SK-N-SH (cell line): ENCODE data around the gene ATP2B1. TPM values are rescaled to one million over a fixed set of nuclear protein-coding genes. Genes with fewer than 3 reads are reported as not detected.
"Not testable (repeated sequence)": the region's sequence is repeated elsewhere in the genome, so short reads cannot be mapped to it uniquely, and the experiment has no call there.

ENCODE experiments used
- CTCF ChIA-PET: fragments of 300-600, 350-600 bp; formaldehyde crosslinking; extraction: SDS; loops from one replicate; lab custom pipeline; 2021; lab: Yijun Ruan, JAX
- POLR2A ChIA-PET: fragments of 350-600 bp; sonication (Branson Sonifier 250); formaldehyde crosslinking; extraction: SDS; loops from one replicate; lab custom pipeline; 2020; ENCODE audit warnings: antibody characterized with exemption, inconsistent platforms; lab: Yijun Ruan, JAX
- DNase-seq: peaks from one replicate; pipeline ENCODE4 v3.0.0; 2012
- H2AFZ ChIP-seq: fragments of 200-600 bp; sonication (generic); 2 replicates; pipeline ENCODE4 v1.8.1; 2016; ENCODE audit warnings: antibody characterized with exemption, mild to moderate bottlenecking, low read depth
- H3F3A ChIP-seq: fragments of 200-600 bp; sonication (generic); replicated peaks from 2 replicates; pipeline ENCODE3; 2016; ENCODE audit warnings: antibody characterized with exemption, mild to moderate bottlenecking; ENCODE audit not compliant: insufficient read depth
- H3K27ac ChIP-seq, 2 experiments: fragments of 200-500 bp in 1 of 2; fragments of 200-600 bp in 1 of 2; sonication (Bioruptor generic) in 1 of 2; sonication (generic), shearing (Covaris generic) in 1 of 2; 2 replicates each; pipeline versions ENCODE4 v1.5.1 to v1.6.1; 2014 to 2016; ENCODE audit warnings: low read depth in 2 of 2, inconsistent platforms in 1 of 2, low read length in 1 of 2, mild to moderate bottlenecking in 1 of 2, mixed read lengths in 1 of 2
- H3K27me3 ChIP-seq: fragments of 200-600 bp; sonication (generic), shearing (Covaris generic); 2 replicates; pipeline ENCODE4 v1.6.1; 2016; ENCODE audit warnings: mixed run types; ENCODE audit not compliant: insufficient read depth
- H3K36me3 ChIP-seq, 2 experiments: fragments of 200-500 bp in 1 of 2; fragments of 200-600 bp in 1 of 2; sonication (Bioruptor generic) in 1 of 2; sonication (generic) in 1 of 2; replicated peaks in 1 of 2; 2 replicates each; pipeline versions ENCODE3 to v1.5.1; 2014 to 2016; ENCODE audit warnings: low read length in 1 of 2, mild to moderate bottlenecking in 1 of 2; ENCODE audit not compliant: insufficient read depth in 2 of 2, control insufficient read depth in 1 of 2
- H3K4me1 ChIP-seq, 2 experiments: fragments of 200-500 bp in 1 of 2; fragments of 200-600 bp in 1 of 2; sonication (Bioruptor generic) in 1 of 2; sonication (generic), shearing (Covaris generic) in 1 of 2; 2 replicates each; pipeline versions ENCODE4 v1.5.1 to v1.6.1; 2014 to 2016; ENCODE audit warnings: low read depth in 1 of 2, low read length in 1 of 2, mixed run types in 1 of 2; ENCODE audit not compliant: insufficient read depth in 2 of 2, control insufficient read depth in 1 of 2
- H3K4me2 ChIP-seq: fragments of 200-600 bp; sonication (generic), shearing (Covaris generic); 2 replicates; pipeline ENCODE4 v1.6.1; 2017; ENCODE audit warnings: mixed run types
- H3K4me3 ChIP-seq, 2 experiments: fragments of 200-500 bp in 1 of 2; fragments of 200-600 bp in 1 of 2; sonication (Bioruptor generic) in 1 of 2; sonication (generic), shearing (Covaris generic) in 1 of 2; 2 replicates each; pipeline versions ENCODE4 v1.5.1 to v1.8.1; 2014 to 2016; ENCODE audit warnings: low read depth in 2 of 2, inconsistent platforms in 1 of 2, low read length in 1 of 2, mild to moderate bottlenecking in 1 of 2, mixed read lengths in 1 of 2, moderate library complexity in 1 of 2
- H3K79me2 ChIP-seq: fragments of 200-600 bp; sonication (generic); 2 replicates; pipeline ENCODE4 v1.8.1; 2017; ENCODE audit warnings: mild to moderate bottlenecking; ENCODE audit not compliant: insufficient read depth
- H3K9ac ChIP-seq: fragments of 200-600 bp; sonication (generic); 2 replicates; pipeline ENCODE4 v1.6.1; 2017; ENCODE audit warnings: mixed run types
- H3K9me2 ChIP-seq: fragments of 200-600 bp; sonication (generic); 2 replicates; pipeline ENCODE4 v1.6.1; 2017; ENCODE audit warnings: mixed run types
- H3K9me3 ChIP-seq: fragments of 200-600 bp; sonication (generic); 2 replicates; pipeline ENCODE4 v1.6.1; 2017; ENCODE audit warnings: mixed run types, mild to moderate bottlenecking, moderate library complexity
- H4K20me1 ChIP-seq: fragments of 200-600 bp; sonication (generic); 2 replicates; pipeline ENCODE4 v1.6.1; 2017; ENCODE audit warnings: mild to moderate bottlenecking, mixed run types; ENCODE audit not compliant: insufficient read depth
- NRF1 ChIP-seq: IDR thresholded peaks from 2 replicates; pipeline ENCODE4 v1.6.1; 2012; ENCODE audit warnings: low read depth, mild to moderate bottlenecking, low read length
- POLR2AphosphoS5 ChIP-seq: IDR thresholded peaks from 2 replicates; pipeline ENCODE4 v1.6.1; 2012; ENCODE audit warnings: low read depth, low read length
- RAD21 ChIP-seq: IDR thresholded peaks from 2 replicates; pipeline ENCODE4 v1.6.1; 2012; ENCODE audit warnings: mild to moderate bottlenecking, low read length
- RCOR1 ChIP-seq: fragments of 150-350 bp; IDR thresholded peaks from 2 replicates; pipeline ENCODE4 v1.6.1; 2017; ENCODE audit warnings: antibody characterized with exemption, low read length
- SMC3 ChIP-seq: IDR thresholded peaks from 2 replicates; pipeline ENCODE4 v1.6.1; 2012; ENCODE audit warnings: low read depth, low read length, improper control_type of control experiment
- TAF1 ChIP-seq: IDR thresholded peaks from 2 replicates; pipeline ENCODE4 v1.6.1; 2012; ENCODE audit warnings: low read depth, mild to moderate bottlenecking, low read length, moderate library complexity, borderline replicate concordance
- TEAD4 ChIP-seq: IDR thresholded peaks from 2 replicates; pipeline ENCODE4 v1.4.0; 2012; ENCODE audit warnings: mild to moderate bottlenecking, borderline replicate concordance; ENCODE audit not compliant: insufficient read depth
- YY1 ChIP-seq: IDR thresholded peaks from 2 replicates; pipeline ENCODE4 v1.4.0; 2012; ENCODE audit warnings: low read depth, mild to moderate bottlenecking
- WGBS: methylation state at CpG from one replicate; pipeline ENCODE4 v1.1.6; 2017; ENCODE audit warnings: low lambda C conversion rate; 5-methylcytosine and 5-hydroxymethylcytosine counted together
- polyA plus RNA-seq, 3 experiments: library from polyadenylated mRNA; depleted of rRNA; stranded (reverse); fragments of >200 nt; gene quantifications; 2 replicates each; pipeline ENCODE4 v1.2.3, GENCODE V29; 2012
- TF ChIP-seq, protein P1 (sequence below): IDR thresholded peaks from 2 replicates; pipeline ENCODE4 v1.6.1; 2012; ENCODE audit warnings: mild to moderate bottlenecking, low read depth, low read length, moderate library complexity
- TF ChIP-seq, protein P2 (sequence below): IDR thresholded peaks from 2 replicates; pipeline ENCODE4 v1.4.0; 2012; ENCODE audit warnings: low read depth
- TF ChIP-seq, protein P3 (sequence below): IDR thresholded peaks from 2 replicates; pipeline ENCODE4; 2012

The ATP2B1 gene
- 2.9 and 4.3 TPM in 2 replicates for polyA plus RNA-seq (2012; rRNA removed)
- polyA plus RNA-seq (2012; cell fraction: cytosol; rRNA removed): 4.8 and 6.1 TPM in 2 replicates
- 10.1 and 10.3 TPM in 2 replicates for polyA plus RNA-seq (2012; cell fraction: nucleus; rRNA removed)

DNA sequence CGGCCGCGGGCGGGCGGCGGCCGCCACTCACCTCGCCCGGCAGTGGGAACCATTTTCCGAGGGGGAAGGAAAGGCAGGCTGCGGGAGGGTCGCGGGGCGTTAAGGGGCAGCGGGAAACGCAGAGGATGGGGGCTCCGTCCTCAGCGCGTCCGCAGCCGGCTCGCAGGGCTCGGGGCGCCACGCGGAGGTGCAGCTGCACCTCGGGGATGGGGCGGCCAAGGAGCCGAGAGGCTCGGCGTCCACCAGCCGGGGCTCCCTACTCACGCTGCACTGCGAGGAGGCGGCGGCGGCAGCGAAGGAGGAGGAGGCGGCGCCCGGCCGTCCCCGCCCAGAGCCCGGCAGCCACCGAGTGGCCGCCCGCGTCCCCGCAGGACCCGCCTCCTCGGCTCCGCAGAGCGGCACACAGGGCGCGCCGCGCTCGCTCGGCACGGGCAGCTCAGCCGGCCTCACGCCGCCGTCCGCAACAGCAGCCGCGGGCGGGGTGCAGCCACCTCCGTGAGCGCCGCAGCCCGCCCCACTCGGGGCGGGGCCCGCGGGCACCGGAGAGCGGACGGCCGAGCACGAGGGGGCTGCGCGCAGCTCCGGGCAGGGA lies at the start of gene ATP2B1:
Gene ATP2B1, minus strand, starts transcription at position 274 of the 592 bp plus-strand sequence. CDS start 52,952 bp downstream, outside the sequence.
- H3K9me3 ChIP-seq: no peaks in the 10 kb centered on the region
- H3K79me2 ChIP-seq: peaks cover 45% of the 10 kb centered on the region
- peak within 1 kb of the TSS; percentile 74 for H3K9ac ChIP-seq
- no CpG with 5 or more reads among the region's 84 CpGs for WGBS
- peaks cover 12% of the 10 kb centered on the region; the same call in 1 of the 2 replicates for H4K20me1 ChIP-seq
- peak within 1 kb of the TSS; percentile 85 to 96 for H3K27ac ChIP-seq
- H2AFZ ChIP-seq: peak within 1 kb of the TSS; percentile 95
- H3K4me2 ChIP-seq: peak within 1 kb of the TSS; percentile 97
- H3K27me3 ChIP-seq: no peaks in the 10 kb centered on the region
- peaks cover 0 to 2% of the 10 kb centered on the region in 2 experiments; a peak in 3 of 4 replicates for H3K4me1 ChIP-seq
- peaks cover 16% of the 10 kb centered on the region for H3F3A ChIP-seq
- 0 out of 2 replicates have a peak, but pooled peaks have one; percentile 7 for TF ChIP-seq RCOR1
- TF ChIP-seq, protein P1, sequence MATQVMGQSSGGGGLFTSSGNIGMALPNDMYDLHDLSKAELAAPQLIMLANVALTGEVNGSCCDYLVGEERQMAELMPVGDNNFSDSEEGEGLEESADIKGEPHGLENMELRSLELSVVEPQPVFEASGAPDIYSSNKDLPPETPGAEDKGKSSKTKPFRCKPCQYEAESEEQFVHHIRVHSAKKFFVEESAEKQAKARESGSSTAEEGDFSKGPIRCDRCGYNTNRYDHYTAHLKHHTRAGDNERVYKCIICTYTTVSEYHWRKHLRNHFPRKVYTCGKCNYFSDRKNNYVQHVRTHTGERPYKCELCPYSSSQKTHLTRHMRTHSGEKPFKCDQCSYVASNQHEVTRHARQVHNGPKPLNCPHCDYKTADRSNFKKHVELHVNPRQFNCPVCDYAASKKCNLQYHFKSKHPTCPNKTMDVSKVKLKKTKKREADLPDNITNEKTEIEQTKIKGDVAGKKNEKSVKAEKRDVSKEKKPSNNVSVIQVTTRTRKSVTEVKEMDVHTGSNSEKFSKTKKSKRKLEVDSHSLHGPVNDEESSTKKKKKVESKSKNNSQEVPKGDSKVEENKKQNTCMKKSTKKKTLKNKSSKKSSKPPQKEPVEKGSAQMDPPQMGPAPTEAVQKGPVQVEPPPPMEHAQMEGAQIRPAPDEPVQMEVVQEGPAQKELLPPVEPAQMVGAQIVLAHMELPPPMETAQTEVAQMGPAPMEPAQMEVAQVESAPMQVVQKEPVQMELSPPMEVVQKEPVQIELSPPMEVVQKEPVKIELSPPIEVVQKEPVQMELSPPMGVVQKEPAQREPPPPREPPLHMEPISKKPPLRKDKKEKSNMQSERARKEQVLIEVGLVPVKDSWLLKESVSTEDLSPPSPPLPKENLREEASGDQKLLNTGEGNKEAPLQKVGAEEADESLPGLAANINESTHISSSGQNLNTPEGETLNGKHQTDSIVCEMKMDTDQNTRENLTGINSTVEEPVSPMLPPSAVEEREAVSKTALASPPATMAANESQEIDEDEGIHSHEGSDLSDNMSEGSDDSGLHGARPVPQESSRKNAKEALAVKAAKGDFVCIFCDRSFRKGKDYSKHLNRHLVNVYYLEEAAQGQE: peak; percentile 8; the same call in 1 of the 2 replicates
- no peak for TF ChIP-seq TEAD4
- peak; percentile 74; the same call in 1 of the 2 replicates for TF ChIP-seq TAF1
- TF ChIP-seq POLR2AphosphoS5: peak; percentile 45; the same call in 1 of the 2 replicates
- TF ChIP-seq YY1: no peak
- TF ChIP-seq RAD21: peak; percentile 38
- TF ChIP-seq, protein P2, sequence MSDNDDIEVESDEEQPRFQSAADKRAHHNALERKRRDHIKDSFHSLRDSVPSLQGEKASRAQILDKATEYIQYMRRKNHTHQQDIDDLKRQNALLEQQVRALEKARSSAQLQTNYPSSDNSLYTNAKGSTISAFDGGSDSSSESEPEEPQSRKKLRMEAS: 0 out of 2 replicates have a peak, but pooled peaks have one; percentile 15
- 0 out of 2 replicates have a peak, but pooled peaks have one; percentile 20 for TF ChIP-seq NRF1
- TF ChIP-seq SMC3: peak; percentile 5; the same call in 1 of the 2 replicates
- CTCF ChIA-PET: interaction anchor here (1.2 to 1.6 kb wide), 4 partner anchors 12 to 90 kb away, joined by 3 to 5 read pairs (median 4); no protein-coding TSS in a partner anchor
- peak within 1 kb of the TSS; percentile 91 to 94 for H3K4me3 ChIP-seq
- no peaks in the 10 kb centered on the region for H3K9me2 ChIP-seq
- POLR2A ChIA-PET: interaction anchor here (0.8 to 1.1 kb wide), 2 partner anchors 307 to 392 kb away, joined by 3 read pairs; no protein-coding TSS in a partner anchor
- DNase-seq: peak; percentile 91
- H3K36me3 ChIP-seq: no peaks in the 10 kb centered on the region

DNA sequence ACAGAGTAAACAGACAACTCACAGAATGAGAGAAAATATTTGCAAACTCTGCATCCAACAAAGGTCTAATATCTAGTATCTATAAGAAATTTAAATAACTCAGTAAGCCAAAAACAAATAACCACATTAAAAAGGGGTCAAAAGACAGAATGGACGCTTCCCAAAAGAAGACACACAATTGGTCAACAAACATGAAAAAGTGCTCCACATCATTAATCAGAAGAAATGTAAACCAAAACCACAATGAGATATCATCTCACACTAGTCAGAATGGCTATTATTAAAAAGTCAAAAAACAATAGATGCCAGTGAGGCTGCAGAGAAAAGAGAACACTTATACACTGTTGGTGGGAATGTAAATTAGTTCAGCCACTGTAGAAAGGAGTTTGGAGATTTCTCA lies 49.3 kb upstream of the ATP2B1 start:
- H3K27me3 ChIP-seq, H3K79me2 ChIP-seq, H3K36me3 ChIP-seq, H3K4me1 ChIP-seq, H3K9ac ChIP-seq, H3K4me3 ChIP-seq, H3K9me2 ChIP-seq, CTCF ChIA-PET, DNase-seq, POLR2A ChIA-PET, H3K4me2 ChIP-seq, H3K9me3 ChIP-seq: not testable (repeated sequence)
- 0 out of 2 replicates have a peak overlapping the region, but pooled peaks have one; percentile 35 for H2AFZ ChIP-seq
- WGBS: 73% methylated on average over 1 of the region's 1 CpG
- H3K27ac ChIP-seq: peak overlapping the region in 1 of 2 experiments; percentile 60; a peak in 2 of 4 replicates
- TF ChIP-seq, protein P3, sequence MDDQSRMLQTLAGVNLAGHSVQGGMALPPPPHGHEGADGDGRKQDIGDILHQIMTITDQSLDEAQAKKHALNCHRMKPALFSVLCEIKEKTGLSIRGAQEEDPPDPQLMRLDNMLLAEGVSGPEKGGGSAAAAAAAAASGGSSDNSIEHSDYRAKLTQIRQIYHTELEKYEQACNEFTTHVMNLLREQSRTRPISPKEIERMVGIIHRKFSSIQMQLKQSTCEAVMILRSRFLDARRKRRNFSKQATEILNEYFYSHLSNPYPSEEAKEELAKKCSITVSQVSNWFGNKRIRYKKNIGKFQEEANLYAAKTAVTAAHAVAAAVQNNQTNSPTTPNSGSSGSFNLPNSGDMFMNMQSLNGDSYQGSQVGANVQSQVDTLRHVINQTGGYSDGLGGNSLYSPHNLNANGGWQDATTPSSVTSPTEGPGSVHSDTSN: 0 out of 2 replicates have a peak, but pooled peaks have one; percentile 7
- TF ChIP-seq, all 33 proteins: peak for 1; not testable (repeated sequence) for 32
- H3F3A ChIP-seq, H4K20me1 ChIP-seq: not testable (repeated sequence)
